ENCODE measurements around the gene ATF1.

The ATF1 gene

DNA sequence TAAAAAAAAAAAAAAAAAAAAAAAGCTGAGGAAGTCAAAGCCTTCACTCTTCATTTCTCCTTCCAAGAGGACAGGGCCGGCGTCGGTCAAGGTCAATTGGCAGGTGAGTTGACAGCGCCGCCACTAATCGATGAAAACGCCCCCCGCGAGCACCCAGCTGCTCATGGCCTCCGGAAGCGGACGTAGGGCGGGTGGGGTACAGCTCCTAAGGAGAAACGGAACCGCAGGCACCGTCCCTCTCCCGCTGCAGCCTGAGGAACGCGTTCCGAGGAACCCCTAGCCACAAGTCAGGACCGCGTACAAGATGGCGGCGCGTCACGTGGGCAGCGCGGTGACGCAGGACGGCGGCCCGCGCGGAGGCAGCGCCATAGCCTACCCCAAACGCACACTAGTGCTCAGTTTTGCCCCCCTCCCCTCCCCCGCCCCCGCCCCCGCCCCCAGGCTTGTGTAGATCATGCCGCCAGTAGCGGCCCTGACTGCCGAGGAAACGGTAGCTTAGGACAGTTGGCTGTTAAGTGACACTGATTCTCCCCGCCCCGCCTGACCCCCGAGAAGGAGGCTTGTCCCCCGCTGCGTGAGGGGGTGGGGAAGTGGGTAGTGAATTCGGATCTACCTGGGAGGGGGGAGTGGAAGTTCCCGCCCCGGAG is at the start of gene ATF1:
Gene ATF1 (plus strand): TSS at position 463 of the 647 bp plus-strand sequence. CDS start 16,045 bp downstream, outside the sequence.
- peaks cover 23% of the 10 kb centered on the region for H3K4me1 ChIP-seq (ENCODE audit: insufficient read depth, low read length)
- H3K9ac ChIP-seq (ENCODE audit: low read length) = peak within 1 kb of the TSS; percentile 91
- H3K36me3 ChIP-seq (ENCODE audit: insufficient read depth, low read length) = no peaks in the 10 kb centered on the region
- H3K27me3 ChIP-seq (ENCODE audit: control insufficient read depth in 1 of 2, insufficient read depth in 2 of 2, low read length in 2 of 2) = no peaks in the 10 kb centered on the region
- peak within 1 kb of the TSS; percentile 75 to 98 for H3K4me3 ChIP-seq (ENCODE audit: low read depth in 1 of 2, low read length in 2 of 2)
- no peaks in the 10 kb centered on the region for H3K9me3 ChIP-seq (ENCODE audit: low read length)
- peak within 1 kb of the TSS; percentile 90 for H3K27ac ChIP-seq (ENCODE audit: low read depth, low read length)

GRCh38 chr12:50715174-50715573 is 48.7 kb upstream of the ATF1 start:
- no peaks in the 10 kb centered on the region for H3K4me1 ChIP-seq (ENCODE audit: insufficient read depth, low read length)
- H3K4me3 ChIP-seq (ENCODE audit: low read depth in 1 of 2, low read length in 2 of 2) = no peak overlapping the region
- no peaks in the 10 kb centered on the region for H3K9me3 ChIP-seq (ENCODE audit: low read length)
- no peaks in the 10 kb centered on the region for H3K27me3 ChIP-seq (ENCODE audit: control insufficient read depth in 1 of 2, insufficient read depth in 2 of 2, low read length in 2 of 2)
- peaks cover 42% of the 10 kb centered on the region for H3K36me3 ChIP-seq (ENCODE audit: insufficient read depth, low read length)
- no peak overlapping the region for H3K27ac ChIP-seq (ENCODE audit: low read depth, low read length)
- H3K9ac ChIP-seq (ENCODE audit: low read length) = no peak overlapping the region

DNA sequence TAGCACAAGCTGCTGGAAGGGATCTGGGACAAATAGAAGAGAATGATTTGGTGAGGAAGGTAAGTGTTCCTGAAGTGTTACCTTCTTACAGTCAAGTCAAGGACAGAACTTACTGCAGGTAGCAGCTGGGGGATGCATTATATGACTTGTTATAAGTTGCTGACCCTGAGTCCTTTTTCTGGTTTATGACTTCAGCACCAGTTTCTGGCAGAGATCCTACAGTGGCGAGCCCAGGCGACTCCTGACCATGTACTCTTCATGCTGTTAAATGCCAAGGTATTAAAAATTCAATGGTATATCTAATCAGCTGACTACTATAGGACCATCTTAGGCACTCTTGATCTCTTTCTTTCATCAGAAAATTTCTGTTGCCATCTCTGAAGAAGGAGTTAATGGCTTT is 45.1 kb upstream of the ATF1 start:
- Histone ChIP-seq H3K9me3 (ENCODE audit: low read length) (no peaks in the 10 kb centered on the region), H3K36me3 (ENCODE audit: insufficient read depth, low read length) (peaks cover 59% of the 10 kb centered on the region), H3K27ac (ENCODE audit: low read depth, low read length) (no peak overlapping the region), H3K9ac (ENCODE audit: low read length) (no peak overlapping the region), H3K4me1 (ENCODE audit: insufficient read depth, low read length) (no peaks in the 10 kb centered on the region), H3K4me3 (ENCODE audit: low read depth in 1 of 2, low read length in 2 of 2) (no peak overlapping the region), H3K27me3 (ENCODE audit: control insufficient read depth in 1 of 2, insufficient read depth in 2 of 2, low read length in 2 of 2) (no peaks in the 10 kb centered on the region)

- no peak overlapping the region for H3K9ac ChIP-seq (ENCODE audit: low read length)
- no peak overlapping the region for H3K4me3 ChIP-seq (ENCODE audit: low read depth in 1 of 2, low read length in 2 of 2)
- peaks cover 63% of the 10 kb centered on the region for H3K36me3 ChIP-seq (ENCODE audit: insufficient read depth, low read length)
- no peaks in the 10 kb centered on the region for H3K4me1 ChIP-seq (ENCODE audit: insufficient read depth, low read length)
- H3K9me3 ChIP-seq (ENCODE audit: low read length) = no peaks in the 10 kb centered on the region
- no peaks in the 10 kb centered on the region for H3K27me3 ChIP-seq (ENCODE audit: control insufficient read depth in 1 of 2, insufficient read depth in 2 of 2, low read length in 2 of 2)
- no peak overlapping the region for H3K27ac ChIP-seq (ENCODE audit: low read depth, low read length)
These were observed 43.8 kb upstream of the ATF1 start for GRCh38 chr12:50720085-50720484.

- H3K9me3 ChIP-seq (ENCODE audit: low read length) = no peaks in the 10 kb centered on the region
- no peak overlapping the region for H3K9ac ChIP-seq (ENCODE audit: low read length)
- H3K27ac ChIP-seq (ENCODE audit: low read depth, low read length) = no peak overlapping the region
- peaks cover 63% of the 10 kb centered on the region for H3K36me3 ChIP-seq (ENCODE audit: insufficient read depth, low read length)
- H3K4me1 ChIP-seq (ENCODE audit: insufficient read depth, low read length) = no peaks in the 10 kb centered on the region
- H3K27me3 ChIP-seq (ENCODE audit: control insufficient read depth in 1 of 2, insufficient read depth in 2 of 2, low read length in 2 of 2) = no peaks in the 10 kb centered on the region
- no peak overlapping the region for H3K4me3 ChIP-seq (ENCODE audit: low read depth in 1 of 2, low read length in 2 of 2)
These were observed 43.4 kb upstream of the ATF1 start for GRCh38 chr12:50720501-50720900.

- H3K4me3 ChIP-seq (ENCODE audit: low read depth in 1 of 2, low read length in 2 of 2) = no peak overlapping the region
- H3K36me3 ChIP-seq (ENCODE audit: insufficient read depth, low read length) = peaks cover 68% of the 10 kb centered on the region
- H3K27ac ChIP-seq (ENCODE audit: low read depth, low read length) = no peak overlapping the region
- no peaks in the 10 kb centered on the region for H3K9me3 ChIP-seq (ENCODE audit: low read length)
- H3K9ac ChIP-seq (ENCODE audit: low read length) = no peak overlapping the region
- no peaks in the 10 kb centered on the region for H3K4me1 ChIP-seq (ENCODE audit: insufficient read depth, low read length)
- H3K27me3 ChIP-seq (ENCODE audit: control insufficient read depth in 1 of 2, insufficient read depth in 2 of 2, low read length in 2 of 2) = no peaks in the 10 kb centered on the region
These were observed 40.0 kb upstream of the ATF1 start for GRCh38 chr12:50723865-50724264.

GRCh38 chr12:50725011-50725942 is 38.6 kb upstream of the ATF1 start:
- no peak overlapping the region for H3K9ac ChIP-seq (ENCODE audit: low read length)
- peaks cover 72% of the 10 kb centered on the region for H3K36me3 ChIP-seq (ENCODE audit: insufficient read depth, low read length)
- no peaks in the 10 kb centered on the region for H3K9me3 ChIP-seq (ENCODE audit: low read length)
- H3K4me3 ChIP-seq (ENCODE audit: low read depth in 1 of 2, low read length in 2 of 2) = no peak overlapping the region
- H3K27ac ChIP-seq (ENCODE audit: low read depth, low read length) = no peak overlapping the region
- no peaks in the 10 kb centered on the region for H3K27me3 ChIP-seq (ENCODE audit: control insufficient read depth in 1 of 2, insufficient read depth in 2 of 2, low read length in 2 of 2)
- no peaks in the 10 kb centered on the region for H3K4me1 ChIP-seq (ENCODE audit: insufficient read depth, low read length)

DNA sequence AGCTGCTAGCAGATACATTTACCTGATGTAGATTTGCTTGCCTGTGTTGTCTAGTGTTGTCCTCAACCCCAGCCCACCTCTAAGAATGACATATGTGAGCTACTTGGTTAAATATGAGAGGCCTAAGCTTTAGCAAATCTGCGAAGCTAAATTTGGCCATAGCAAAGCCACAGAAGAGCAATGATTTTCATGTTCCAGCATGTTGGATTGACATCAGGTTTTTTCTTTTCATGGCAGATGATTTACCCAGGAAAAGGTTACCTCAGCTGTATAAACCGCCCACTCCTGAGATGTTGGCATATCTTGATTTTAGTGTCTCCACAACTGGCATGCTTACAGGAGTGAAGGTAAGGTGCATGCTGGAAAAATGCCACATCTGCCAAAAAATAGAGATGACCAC is 36.4 kb upstream of the ATF1 start:
- no peak overlapping the region for H3K4me3 ChIP-seq (ENCODE audit: low read depth in 1 of 2, low read length in 2 of 2)
- H3K9ac ChIP-seq (ENCODE audit: low read length) = no peak overlapping the region
- H3K27ac ChIP-seq (ENCODE audit: low read depth, low read length) = no peak overlapping the region
- H3K36me3 ChIP-seq (ENCODE audit: insufficient read depth, low read length) = peaks cover 76% of the 10 kb centered on the region
- H3K9me3 ChIP-seq (ENCODE audit: low read length) = no peaks in the 10 kb centered on the region
- H3K27me3 ChIP-seq (ENCODE audit: control insufficient read depth in 1 of 2, insufficient read depth in 2 of 2, low read length in 2 of 2) = no peaks in the 10 kb centered on the region
- no peaks in the 10 kb centered on the region for H3K4me1 ChIP-seq (ENCODE audit: insufficient read depth, low read length)

GRCh38 chr12:50728417-50728816 is 35.5 kb upstream of the ATF1 start:
- H3K27ac ChIP-seq (ENCODE audit: low read depth, low read length) = no peak overlapping the region

DNA sequence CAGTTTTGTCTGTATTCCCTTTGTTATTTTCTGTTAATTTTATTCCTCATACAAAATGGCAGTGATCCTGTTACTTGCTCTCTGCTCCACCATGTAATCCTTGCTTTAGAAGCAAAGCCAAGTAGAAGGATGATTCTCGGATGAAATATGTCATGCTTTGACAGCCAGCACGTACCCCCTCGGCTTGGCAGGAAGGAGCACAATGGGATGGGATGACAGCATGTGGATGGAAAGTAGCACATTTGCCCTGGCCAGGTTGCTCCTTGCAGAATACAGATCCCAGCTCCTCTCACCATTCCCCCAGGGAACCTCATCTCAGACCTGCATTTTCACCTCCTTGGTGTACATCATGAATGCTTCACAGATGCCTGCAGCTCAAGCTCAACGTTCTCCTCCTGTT is 35.1 kb upstream of the ATF1 start:
- Histone ChIP-seq H3K4me3 (ENCODE audit: low read depth in 1 of 2, low read length in 2 of 2) (no peak overlapping the region), H3K4me1 (ENCODE audit: insufficient read depth, low read length) (no peaks in the 10 kb centered on the region), H3K27ac (ENCODE audit: low read depth, low read length) (no peak overlapping the region), H3K9ac (ENCODE audit: low read length) (no peak overlapping the region), H3K36me3 (ENCODE audit: insufficient read depth, low read length) (peaks cover 72% of the 10 kb centered on the region), H3K27me3 (ENCODE audit: control insufficient read depth in 1 of 2, insufficient read depth in 2 of 2, low read length in 2 of 2) (no peaks in the 10 kb centered on the region), H3K9me3 (ENCODE audit: low read length) (no peaks in the 10 kb centered on the region)

More at GRCh38 chr12:50728417-50728816, 35.5 kb upstream of the ATF1 start:
- peaks cover 72% of the 10 kb centered on the region for H3K36me3 ChIP-seq (ENCODE audit: insufficient read depth, low read length)
- no peaks in the 10 kb centered on the region for H3K9me3 ChIP-seq (ENCODE audit: low read length)
- H3K9ac ChIP-seq (ENCODE audit: low read length) = no peak overlapping the region
- H3K4me1 ChIP-seq (ENCODE audit: insufficient read depth, low read length) = no peaks in the 10 kb centered on the region
- H3K27me3 ChIP-seq (ENCODE audit: control insufficient read depth in 1 of 2, insufficient read depth in 2 of 2, low read length in 2 of 2) = no peaks in the 10 kb centered on the region
- H3K4me3 ChIP-seq (ENCODE audit: low read depth in 1 of 2, low read length in 2 of 2) = no peak overlapping the region

GRCh38 chr12:50732591-50732990 is 31.3 kb upstream of the ATF1 start:
- Histone ChIP-seq H3K27me3 (ENCODE audit: control insufficient read depth in 1 of 2, insufficient read depth in 2 of 2, low read length in 2 of 2) (no peaks in the 10 kb centered on the region), H3K9me3 (ENCODE audit: low read length) (no peaks in the 10 kb centered on the region), H3K4me3 (ENCODE audit: low read depth in 1 of 2, low read length in 2 of 2) (no peak overlapping the region), H3K27ac (ENCODE audit: low read depth, low read length) (no peak overlapping the region), H3K4me1 (ENCODE audit: insufficient read depth, low read length) (no peaks in the 10 kb centered on the region), H3K9ac (ENCODE audit: low read length) (no peak overlapping the region), H3K36me3 (ENCODE audit: insufficient read depth, low read length) (peaks cover 53% of the 10 kb centered on the region)
